CD14-positive monocyte (primary cell): ENCODE results near the gene FAM168B. TPM values are rescaled to one million over a fixed set of nuclear protein-coding genes. Genes with fewer than 3 reads are reported as not detected.

ENCODE experiments used
- DNase-seq, 3 donors: peaks; one replicate each; pipeline ENCODE4 v3.0.0-alpha.2; 2011 to 2022
- H2AFZ ChIP-seq: 2 replicates; pipeline ENCODE4 v1.6.0; 2012; ENCODE audit warnings: mild to moderate bottlenecking, low read depth, low read length, inconsistent platforms; ENCODE audit not compliant: insufficient read depth, poor library complexity, severe bottlenecking
- H3K27ac ChIP-seq, 2 donors: 1 replicate in 1 of 2; 2 replicates in 1 of 2; pipeline ENCODE4 v1.5.1; 2012 to 2013; ENCODE audit warnings: low read length in 2 of 2, control low read depth in 1 of 2, inconsistent platforms in 1 of 2, low read depth in 1 of 2, mild to moderate bottlenecking in 1 of 2
- H3K27me3 ChIP-seq, 2 donors: one replicate each; pipeline versions ENCODE4 v1.6.0 to v1.6.1; 2011 to 2013; ENCODE audit warnings: low read length in 2 of 2; ENCODE audit not compliant: control insufficient read depth in 2 of 2, insufficient read depth in 2 of 2
- H3K36me3 ChIP-seq, 2 donors: replicated peaks in 1 of 2; 1 replicate in 1 of 2; 2 replicates in 1 of 2; pipeline versions ENCODE4 v1.5.1 to v1.6.1; 2012 to 2013; ENCODE audit warnings: low read length in 2 of 2, control low read depth in 1 of 2, inconsistent platforms in 1 of 2, mild to moderate bottlenecking in 1 of 2; ENCODE audit not compliant: insufficient read depth in 2 of 2, control insufficient read depth in 1 of 2
- H3K4me1 ChIP-seq, 2 donors: 1 replicate in 1 of 2; 2 replicates in 1 of 2; pipeline versions ENCODE4 v1.5.1 to v1.6.1; 2012 to 2013; ENCODE audit warnings: low read length in 2 of 2, control low read depth in 1 of 2, inconsistent platforms in 1 of 2, mild to moderate bottlenecking in 1 of 2, moderate library complexity in 1 of 2; ENCODE audit not compliant: insufficient read depth in 2 of 2, control insufficient read depth in 1 of 2
- H3K4me2 ChIP-seq: replicated peaks from 2 replicates; pipeline ENCODE3; 2012; ENCODE audit warnings: low read length, moderate library complexity, mild to moderate bottlenecking; ENCODE audit not compliant: poor library complexity, severe bottlenecking; ENCODE audit errors: extremely low read depth
- H3K4me3 ChIP-seq, 3 experiments: fragments of 200-600 bp in 1 of 3; sonication (generic) in 1 of 3; replicated peaks in 1 of 3; 1 replicate in 2 of 3; 2 replicates in 1 of 3; pipeline ENCODE4 v1.5.1; 2011 to 2013; ENCODE audit warnings: low read length in 3 of 3, mild to moderate bottlenecking in 3 of 3, control low read depth in 2 of 3, low read depth in 2 of 3, inconsistent platforms in 1 of 3, moderate library complexity in 1 of 3
- H3K79me2 ChIP-seq: 2 replicates; pipeline ENCODE4 v1.6.0; 2012; ENCODE audit warnings: mild to moderate bottlenecking, control low read depth, inconsistent platforms, low read length, moderate library complexity; ENCODE audit not compliant: insufficient read depth
- H3K9ac ChIP-seq: 2 replicates; pipeline ENCODE4 v1.6.0; 2017; ENCODE audit warnings: low read length, mild to moderate bottlenecking; ENCODE audit not compliant: insufficient read depth, poor library complexity, severe bottlenecking
- H3K9me3 ChIP-seq, 2 donors: replicated peaks in 1 of 2; 1 replicate in 1 of 2; 2 replicates in 1 of 2; pipeline versions ENCODE4 v1.5.1 to v1.6.1; 2012 to 2013; ENCODE audit warnings: low read length in 2 of 2, control low read depth in 1 of 2; ENCODE audit not compliant: control insufficient read depth in 1 of 2, insufficient read depth in 1 of 2
- H4K20me1 ChIP-seq: 2 replicates; pipeline ENCODE4 v1.6.0; 2012; ENCODE audit warnings: mild to moderate bottlenecking, low read length, control low read depth, moderate library complexity; ENCODE audit not compliant: insufficient read depth
- H3K27ac Mint-ChIP-seq, 7 donors: one replicate each; pipeline ENCODE4 v1.8.0; 2020; ENCODE audit warnings: mild to moderate bottlenecking in 7 of 7, mixed read lengths in 7 of 7, moderate library complexity in 6 of 7, inconsistent platforms in 2 of 7
- H3K27me3 Mint-ChIP-seq, 3 donors: one replicate each; pipeline ENCODE4 v1.8.0; 2021 to 2022; ENCODE audit warnings: low read depth in 3 of 3, mild to moderate bottlenecking in 3 of 3, mixed read lengths in 3 of 3, moderate library complexity in 3 of 3, inconsistent platforms in 1 of 3
- H3K36me3 Mint-ChIP-seq, 2 donors: one replicate each; pipeline ENCODE4 v1.8.0; 2020; ENCODE audit warnings: mixed read lengths in 2 of 2, inconsistent platforms in 1 of 2, mild to moderate bottlenecking in 1 of 2
- H3K4me1 Mint-ChIP-seq: one replicate; pipeline ENCODE4 v1.8.0; 2020; ENCODE audit warnings: mild to moderate bottlenecking, mixed read lengths
- H3K4me3 Mint-ChIP-seq, 2 donors: one replicate each; pipeline ENCODE4 v1.8.0; 2020; ENCODE audit warnings: mild to moderate bottlenecking in 2 of 2, mixed read lengths in 2 of 2, moderate library complexity in 1 of 2
- H3K9me3 Mint-ChIP-seq, 7 donors: one replicate each; pipeline ENCODE4 v1.8.0; 2020 to 2022; ENCODE audit warnings: mixed read lengths in 7 of 7, mild to moderate bottlenecking in 6 of 7, moderate library complexity in 6 of 7, inconsistent platforms in 2 of 7
- CTCF ChIP-seq: fragments of 200-600 bp; IDR thresholded peaks from one replicate; pipeline ENCODE4 v1.8.0; 2022; ENCODE audit warnings: antibody characterized with exemption, mild to moderate bottlenecking
- WGBS: methylation state at CpG from one replicate; pipeline ENCODE4 v1.1.5; 2013; ENCODE audit warnings: missing lambda C conversion rate; ENCODE audit not compliant: insufficient coverage; 5-methylcytosine and 5-hydroxymethylcytosine counted together
- intact Hi-C, 2 donors: fragments of 100-400 bp; cut with micrococcal nuclease; formaldehyde crosslinking; loops; one replicate each; pipeline versions ENCODE4 v1.15.0 to v1.15.1; 2023
- polyA plus RNA-seq, 3 donors: library from polyadenylated mRNA; depleted of rRNA in 1 of 3; unstranded in 2 of 3; stranded (reverse) in 1 of 3; fragments of 300-500 nt in 2 of 3; fragments of >200 nt in 1 of 3; fragmentation: Illumina TruSeq in 2 of 3; gene quantifications; 1 replicate in 2 of 3; 2 replicates in 1 of 3; pipeline ENCODE4 v1.2.3, GENCODE V29; 2012 to 2021

Gene FAM168B
- polyA plus RNA-seq, 3 donors: 20.5 to 33.2 (median 22.6) TPM

- Histone ChIP-seq H4K20me1 (no peaks in the 10 kb centered on the region), H3K36me3 (no peaks in the 10 kb centered on the region), H3K4me1 (no peaks in the 10 kb centered on the region), H3K79me2 (no peaks in the 10 kb centered on the region), H3K4me3 (no peak overlapping the region), H3K4me2 (no peak overlapping the region), H2AFZ (no peak overlapping the region), H3K9ac (no peak overlapping the region), H3K27me3 (peaks cover 17 to 75% of the 10 kb centered on the region in 2 donors), H3K9me3 (no peaks in the 10 kb centered on the region), H3K27ac (no peak overlapping the region)
- Mint-ChIP-seq H3K4me3 (peak overlapping the region in 1 of 2 donors; percentile 57), H3K4me1 (no peaks in the 10 kb centered on the region), H3K27me3 (peaks cover 67 to 87% (median 81%) of the 10 kb centered on the region in 3 donors), H3K36me3 (no peaks in the 10 kb centered on the region), H3K9me3 (peaks cover 0 to 3% (median 2%) of the 10 kb centered on the region in 7 donors), H3K27ac (no peak overlapping the region)
- 95% methylated on average over 10 of the region's 17 CpGs for WGBS
- no peak for TF ChIP-seq CTCF
- no peak for DNase-seq
- intact Hi-C loops: no loop called here
Measured at GRCh38 chr2:131038258-131039100, 54.8 kb downstream of the FAM168B start.

- Histone ChIP-seq H4K20me1 (no peaks in the 10 kb centered on the region), H3K4me2 (no peak overlapping the region), H2AFZ (no peak overlapping the region), H3K4me1 (no peaks in the 10 kb centered on the region), H3K27me3 (peaks cover 17 to 79% of the 10 kb centered on the region in 2 donors), H3K36me3 (no peaks in the 10 kb centered on the region), H3K9me3 (no peaks in the 10 kb centered on the region), H3K79me2 (no peaks in the 10 kb centered on the region), H3K9ac (no peak overlapping the region), H3K4me3 (no peak overlapping the region), H3K27ac (no peak overlapping the region)
- peak overlapping the region in 1 of 7 donors; percentile 28 for H3K27ac Mint-ChIP-seq
- WGBS: 72% methylated on average over 4 of the region's 6 CpGs
- H3K36me3 Mint-ChIP-seq: no peaks in the 10 kb centered on the region
- H3K4me1 Mint-ChIP-seq: no peaks in the 10 kb centered on the region
- no peak for TF ChIP-seq CTCF
- peaks cover 0 to 3% (median 2%) of the 10 kb centered on the region in 7 donors for H3K9me3 Mint-ChIP-seq
- H3K27me3 Mint-ChIP-seq: peaks cover 70 to 95% (median 86%) of the 10 kb centered on the region in 3 donors
- intact Hi-C loops: no loop called here
- H3K4me3 Mint-ChIP-seq: no peak overlapping the region
- no peak for DNase-seq
Measured at GRCh38 chr2:131037398-131038257, 55.6 kb downstream of the FAM168B start.
